NCI-H82 treated with DMSO at 0.1 percent for 48 hours (cell line): Measurements from ENCODE around the gene SLC25A23.
A peak's percentile ranks its signal among the peaks of the same experiment; 100 is the strongest.

Experiments
- DNase-seq: peaks from one replicate; lab custom pipeline; 2025; ENCODE audit not compliant: unreplicated experiment; lab: John Stamatoyannopoulos, UW

Gene SLC25A23

DNA sequence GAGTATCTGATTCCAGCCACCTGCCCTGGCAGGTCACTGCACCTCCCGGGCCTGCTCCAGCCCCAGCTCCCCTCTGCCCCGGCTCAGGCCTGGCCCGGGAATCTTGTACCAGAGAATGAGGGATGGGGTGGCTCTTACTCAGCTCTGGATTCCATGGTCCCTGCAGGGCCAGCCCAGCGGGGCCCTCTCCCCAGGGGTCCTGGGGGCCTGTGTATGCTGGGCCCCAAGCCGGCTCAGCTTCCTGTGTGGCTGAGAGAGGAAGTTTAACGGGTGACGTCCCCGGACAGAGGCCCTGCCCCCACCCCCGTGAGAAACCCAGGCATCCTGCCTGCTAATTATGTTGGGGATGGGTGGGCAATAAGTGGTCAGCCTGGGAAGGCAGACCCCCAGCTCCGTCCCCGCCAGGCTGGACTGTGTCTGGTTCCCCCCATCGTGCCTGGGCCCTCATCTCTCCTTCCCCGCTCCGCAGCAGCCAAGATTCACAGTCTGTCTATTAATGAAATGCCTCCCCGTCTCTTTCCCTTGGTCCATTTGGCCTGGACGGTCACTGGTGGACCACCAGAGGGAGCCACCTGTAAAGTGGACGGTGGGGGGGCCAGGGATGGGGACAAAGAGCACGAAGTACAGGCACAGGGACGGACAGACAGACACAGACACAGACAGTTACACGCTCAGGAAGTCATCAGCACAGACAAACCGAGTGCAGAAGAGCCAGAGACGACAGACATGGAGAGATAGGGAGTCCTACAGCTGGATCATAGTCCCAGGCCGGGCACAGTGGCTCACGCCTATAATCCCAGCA, 22.1 kb upstream of the SLC25A23 start, which contains the start of gene DENND1C:
Gene DENND1C (minus strand): TSS at position 247 of the 802 bp plus-strand sequence. CDS start 92 bp downstream, at position 155.
- no peak for DNase-seq

DNA sequence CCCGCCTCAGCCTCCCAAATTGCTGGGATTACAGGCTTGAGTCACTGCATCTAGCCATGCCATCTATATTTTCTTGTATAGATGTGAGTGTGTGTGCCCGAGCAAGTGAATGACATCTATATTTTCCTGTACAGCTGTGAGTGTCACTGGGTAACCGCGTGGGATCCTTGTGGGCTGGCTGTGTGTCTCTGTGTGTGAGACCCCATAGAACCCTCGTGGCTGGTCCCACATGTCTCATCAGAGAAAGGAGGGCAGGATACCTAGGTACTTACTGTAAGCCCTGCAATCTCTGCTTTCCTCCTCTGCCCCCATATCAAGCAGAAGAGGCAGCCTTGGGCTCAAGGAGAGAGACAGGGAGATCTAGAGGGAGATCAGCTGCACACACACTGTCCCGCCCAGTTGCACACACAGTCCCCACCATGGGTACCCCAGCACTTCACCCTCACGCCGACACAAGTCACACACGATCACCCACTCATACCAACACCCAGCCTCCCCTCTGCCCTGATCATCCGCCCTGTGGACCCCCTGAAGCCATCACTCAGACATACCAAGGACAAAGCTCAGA, 21.3 kb upstream of the SLC25A23 start:
- DNase-seq, result no peak

GRCh38 chr19:6479836-6480398, 20.3 kb upstream of the SLC25A23 start:
- DNase-seq, result no peak

GRCh38 chr19:6478815-6479214, 19.2 kb upstream of the SLC25A23 start:
- DNase-seq, result no peak

DNA sequence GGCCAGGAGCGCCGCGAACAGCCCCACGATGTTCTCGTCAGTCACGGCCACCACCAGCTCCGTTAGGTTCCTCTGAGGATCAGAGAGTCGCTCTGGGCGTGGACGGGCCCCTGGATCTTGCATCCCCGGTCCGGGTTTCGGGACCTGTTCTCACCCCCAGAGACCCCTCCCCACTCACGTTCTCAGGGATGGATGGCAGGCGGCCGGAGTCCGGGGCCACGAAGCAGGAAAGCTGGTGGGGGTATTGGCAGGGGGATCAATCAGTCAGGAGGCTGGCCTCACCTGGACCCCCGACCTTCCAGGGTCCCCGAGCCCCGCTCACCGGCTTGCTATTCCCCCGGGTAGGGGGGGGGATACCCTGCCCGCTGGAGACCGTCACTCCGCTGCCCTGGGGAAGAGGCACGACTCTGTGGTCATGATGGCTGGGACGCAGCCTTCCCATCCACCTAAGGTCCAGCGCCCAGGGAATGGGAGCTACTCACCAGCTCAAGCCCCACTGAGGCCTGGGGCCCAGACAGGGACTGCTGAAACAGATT, 17.4 kb upstream of the SLC25A23 start:
- no peak for DNase-seq

- peak; percentile 57 for DNase-seq
Observed at GRCh38 chr19:6476155-6476895, 16.7 kb upstream of the SLC25A23 start.

GRCh38 chr19:6475321-6476108, 15.9 kb upstream of the SLC25A23 start:
- no peak for DNase-seq

DNA sequence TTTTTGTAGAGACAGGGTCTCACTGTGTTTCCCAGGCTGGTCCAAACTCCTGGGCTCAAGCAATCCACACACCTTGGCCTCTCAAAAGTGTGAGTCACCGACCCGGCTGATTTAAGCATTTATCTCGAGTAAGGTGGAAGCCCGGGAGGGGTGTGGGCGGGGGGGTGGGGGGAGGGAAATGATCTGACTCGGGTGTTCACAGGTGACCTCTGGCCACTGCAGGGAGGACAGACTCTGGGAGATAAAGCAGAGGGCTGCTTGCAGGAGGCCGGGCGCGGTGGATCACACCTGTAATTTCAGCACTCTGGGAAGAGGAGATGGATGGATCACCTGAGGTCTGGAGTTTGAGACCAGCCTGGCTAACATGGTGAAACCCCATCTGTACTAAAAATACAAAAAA, 14.1 kb upstream of the SLC25A23 start:
- DNase-seq, result no peak

DNA sequence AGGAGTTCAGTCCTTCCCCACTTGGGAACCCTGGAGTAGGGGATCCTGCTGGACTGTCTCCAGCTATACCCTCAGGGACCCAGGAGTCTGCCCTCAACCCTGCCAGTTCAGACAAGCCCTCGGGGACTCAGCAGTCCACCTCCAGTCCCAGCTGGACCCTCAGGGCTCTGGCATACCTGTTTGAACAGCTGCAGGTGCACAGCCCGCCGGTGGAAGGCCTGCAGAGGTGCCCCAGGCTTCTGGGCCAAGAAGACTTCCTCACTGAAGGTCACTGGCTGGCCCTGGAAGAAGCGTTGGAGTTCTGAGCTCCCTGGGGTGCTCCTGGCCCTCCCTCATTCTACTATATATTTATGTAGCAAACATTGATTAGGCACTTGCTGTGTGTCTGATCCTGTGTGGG, 13.1 kb upstream of the SLC25A23 start:
- DNase-seq, result no peak

DNA sequence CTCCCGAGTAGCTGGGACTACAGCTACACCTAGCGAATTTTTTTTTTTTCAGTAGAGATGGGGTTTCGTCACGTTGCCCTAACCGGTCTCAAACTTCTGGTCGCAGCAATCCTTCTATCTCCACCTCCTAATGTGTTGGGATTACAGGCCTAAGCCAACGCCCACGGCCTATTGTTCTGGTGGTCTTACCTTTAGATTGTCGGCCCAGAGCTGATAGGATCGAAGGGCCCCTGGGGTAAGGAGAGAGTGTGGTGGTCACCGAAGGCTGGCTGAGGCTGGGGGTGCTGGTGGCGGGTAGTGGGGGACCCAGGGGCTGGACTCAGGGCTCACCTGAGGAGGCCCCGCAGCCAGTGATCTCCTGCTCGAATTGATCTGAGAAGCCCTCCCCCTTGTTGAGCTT, 11.5 kb upstream of the SLC25A23 start:
- no peak for DNase-seq

GRCh38 chr19:6470173-6470572, 10.6 kb upstream of the SLC25A23 start:
- no peak for DNase-seq

- DNase-seq, result no peak
Observed at GRCh38 chr19:6467384-6467783, 7.8 kb upstream of the SLC25A23 start.

GRCh38 chr19:6466526-6467248, 7.1 kb upstream of the SLC25A23 start:
- no peak for DNase-seq

GRCh38 chr19:6465663-6466062, 6.1 kb upstream of the SLC25A23 start:
- no peak for DNase-seq

DNA sequence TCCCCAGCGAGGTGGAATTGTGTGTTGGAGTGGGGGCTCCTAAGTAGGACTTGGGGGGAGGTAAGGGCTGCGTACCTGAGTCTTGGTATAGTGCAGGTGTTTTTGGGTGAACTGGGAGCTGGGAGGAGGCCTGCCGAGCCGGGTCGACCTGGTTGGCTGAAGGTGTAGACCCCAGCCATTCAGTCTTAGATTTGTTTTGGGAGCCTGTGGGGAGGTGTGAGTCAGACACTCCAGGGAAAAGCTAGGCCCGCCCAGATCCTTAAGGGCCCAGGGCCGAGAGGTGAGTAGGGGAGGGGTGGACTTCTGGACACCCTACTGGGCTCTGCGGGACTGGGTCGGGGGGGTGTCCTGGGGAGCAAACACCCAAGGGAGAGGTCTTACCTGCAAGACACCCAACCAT, 5.4 kb upstream of the SLC25A23 start:
- no peak for DNase-seq

DNA sequence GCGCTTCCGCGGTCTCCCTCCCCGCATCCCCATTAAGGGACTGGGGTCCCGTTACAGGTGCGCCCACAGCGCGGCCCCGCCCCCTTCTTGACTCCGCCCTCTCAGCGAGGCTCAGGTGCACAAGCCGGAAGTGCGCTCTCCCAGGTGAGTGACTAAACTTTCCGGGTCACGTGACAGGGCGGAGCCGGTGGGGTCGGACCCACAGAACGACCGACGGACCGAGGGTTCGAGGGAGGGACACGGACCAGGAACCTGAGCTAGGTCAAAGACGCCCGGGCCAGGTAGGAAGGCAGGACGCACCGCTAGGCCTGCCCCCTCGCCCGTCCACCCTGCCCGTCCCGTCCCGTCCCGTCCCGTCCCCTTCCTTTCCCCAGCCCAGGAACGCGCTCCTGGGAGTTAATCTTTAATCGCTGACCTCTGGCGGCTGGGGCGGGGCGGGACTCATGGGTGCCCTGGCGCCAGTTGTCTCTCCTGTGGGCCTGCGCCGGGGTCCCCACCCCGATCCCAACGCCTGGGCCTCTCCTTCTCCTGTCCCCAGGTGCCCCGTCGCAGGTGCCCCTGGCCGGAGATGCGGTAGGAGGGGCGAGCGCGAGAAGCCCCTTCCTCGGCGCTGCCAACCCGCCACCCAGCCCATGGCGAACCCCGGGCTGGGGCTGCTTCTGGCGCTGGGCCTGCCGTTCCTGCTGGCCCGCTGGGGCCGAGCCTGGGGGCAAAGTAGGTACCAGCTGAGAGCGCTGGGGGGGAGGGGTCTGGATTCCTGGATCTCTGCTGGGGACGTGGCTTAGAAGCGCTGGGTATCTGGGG, 4.7 kb upstream of the SLC25A23 start, which contains the start of gene CRB3:
Gene CRB3 (plus strand): TSS at position 202 of the 804 bp plus-strand sequence. CDS start 431 bp downstream, at position 633.
- DNase-seq, result no peak

DNA sequence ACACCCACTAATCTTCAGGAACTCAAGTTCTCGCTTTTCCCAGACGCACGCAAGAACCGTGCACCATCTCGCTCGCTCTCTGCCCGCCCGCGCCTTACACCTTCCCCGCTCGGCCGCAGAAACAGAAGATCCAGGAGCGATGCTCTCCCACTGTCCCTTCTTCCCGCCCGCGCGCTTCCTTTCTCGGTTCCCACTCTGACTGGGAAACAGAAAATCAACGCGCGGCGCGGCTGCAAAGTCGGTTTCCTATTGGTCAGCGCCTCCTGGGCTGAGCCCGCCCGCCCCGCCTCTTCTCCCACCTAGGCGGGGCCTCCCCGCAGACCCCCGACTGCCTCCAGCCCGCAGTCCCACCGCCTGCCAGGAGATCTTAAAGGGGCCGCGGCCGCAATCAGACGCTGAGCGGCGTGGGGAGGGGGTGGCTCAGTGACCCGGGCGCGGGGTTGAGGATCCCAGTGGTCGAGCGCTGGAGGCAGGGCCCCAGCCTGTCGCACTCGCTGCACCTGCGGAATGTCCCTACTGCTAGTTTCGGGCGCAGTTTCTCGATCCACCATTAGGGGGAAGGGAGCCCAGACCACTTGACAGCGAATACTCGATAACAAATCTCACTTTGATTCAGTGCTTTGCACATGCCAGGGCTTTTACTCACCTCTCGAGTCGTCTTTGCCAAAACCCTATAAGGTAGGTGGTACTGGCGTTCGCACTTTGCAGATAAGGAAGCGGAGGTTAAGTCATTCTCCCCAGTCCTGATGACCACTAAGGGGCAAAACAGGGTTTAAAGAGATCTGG, 700 bp upstream of the SLC25A23 start:
- DNase-seq, result peak; percentile 89

GRCh38 chr19:6458695-6459261, 814 bp downstream of the SLC25A23 start:
- DNase-seq, result no peak
